ENCODE results near the gene LTC4S.

LTC4S gene

DNA sequence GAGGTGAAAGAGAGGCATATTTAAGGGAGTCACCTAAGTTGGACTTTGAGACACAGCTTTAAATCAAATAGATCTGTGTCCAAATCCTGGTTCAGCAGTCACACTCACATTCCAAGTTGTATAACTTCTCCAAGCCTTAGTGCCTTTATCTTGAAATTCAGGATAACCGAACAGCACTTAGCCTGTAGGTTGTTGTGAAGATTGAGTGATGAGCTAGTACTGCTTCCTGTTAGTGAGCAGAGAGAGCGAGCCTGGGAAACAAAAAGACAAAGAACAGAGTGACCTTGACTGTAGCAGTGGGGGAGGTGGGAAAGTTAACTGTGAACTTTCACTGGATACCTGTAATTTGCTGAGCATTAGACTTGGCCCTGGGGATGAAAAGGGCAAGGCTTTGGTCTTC is 38.8 kb upstream of the LTC4S start:
- TF ChIP-seq, protein P1, sequence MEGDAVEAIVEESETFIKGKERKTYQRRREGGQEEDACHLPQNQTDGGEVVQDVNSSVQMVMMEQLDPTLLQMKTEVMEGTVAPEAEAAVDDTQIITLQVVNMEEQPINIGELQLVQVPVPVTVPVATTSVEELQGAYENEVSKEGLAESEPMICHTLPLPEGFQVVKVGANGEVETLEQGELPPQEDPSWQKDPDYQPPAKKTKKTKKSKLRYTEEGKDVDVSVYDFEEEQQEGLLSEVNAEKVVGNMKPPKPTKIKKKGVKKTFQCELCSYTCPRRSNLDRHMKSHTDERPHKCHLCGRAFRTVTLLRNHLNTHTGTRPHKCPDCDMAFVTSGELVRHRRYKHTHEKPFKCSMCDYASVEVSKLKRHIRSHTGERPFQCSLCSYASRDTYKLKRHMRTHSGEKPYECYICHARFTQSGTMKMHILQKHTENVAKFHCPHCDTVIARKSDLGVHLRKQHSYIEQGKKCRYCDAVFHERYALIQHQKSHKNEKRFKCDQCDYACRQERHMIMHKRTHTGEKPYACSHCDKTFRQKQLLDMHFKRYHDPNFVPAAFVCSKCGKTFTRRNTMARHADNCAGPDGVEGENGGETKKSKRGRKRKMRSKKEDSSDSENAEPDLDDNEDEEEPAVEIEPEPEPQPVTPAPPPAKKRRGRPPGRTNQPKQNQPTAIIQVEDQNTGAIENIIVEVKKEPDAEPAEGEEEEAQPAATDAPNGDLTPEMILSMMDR (IDR thresholded peaks at IDR 0.05; ENCODE audit: low read depth, low read length) = no peak
- Histone ChIP-seq H3K9me3 (ENCODE audit: severe bottlenecking) (no peaks in the 10 kb centered on the region), H3K27me3 (ENCODE audit: insufficient read depth, low read depth, severe bottlenecking) (no peaks in the 10 kb centered on the region), H3K36me3 (no peaks in the 10 kb centered on the region), H3K4me3 (ENCODE audit: low read depth, low read length) (no peak overlapping the region), H3K27ac (no peak overlapping the region)
- DNase-seq = no peak

DNA sequence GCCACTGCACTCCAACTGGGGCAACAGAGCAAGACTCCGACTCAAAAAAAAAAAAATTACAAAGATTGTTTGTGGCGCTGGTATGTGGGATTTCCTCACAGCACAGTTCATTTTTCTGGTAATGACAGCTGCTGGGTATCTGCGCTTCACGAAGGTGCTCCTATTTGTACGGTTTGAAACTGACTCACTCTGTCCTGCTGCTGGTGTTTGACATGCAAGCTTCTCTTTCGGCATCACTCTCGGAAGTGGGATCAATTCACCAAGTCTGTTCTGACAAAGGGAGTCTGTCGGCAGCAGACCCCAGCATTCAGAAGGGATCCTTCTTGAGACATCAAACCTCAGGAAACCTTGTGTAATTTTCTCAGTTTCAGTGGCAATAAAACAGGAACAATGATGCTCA is 34.8 kb upstream of the LTC4S start:
- Histone ChIP-seq H3K4me3 (ENCODE audit: low read depth, low read length) (no peak overlapping the region), H3K36me3 (no peaks in the 10 kb centered on the region), H3K27ac (no peak overlapping the region), H3K27me3 (ENCODE audit: insufficient read depth, low read depth, severe bottlenecking) (no peaks in the 10 kb centered on the region), H3K9me3 (ENCODE audit: severe bottlenecking) (no peaks in the 10 kb centered on the region)
- TF ChIP-seq, protein P1 (IDR thresholded peaks at IDR 0.05; ENCODE audit: low read depth, low read length) = no peak
- no peak for DNase-seq

DNA sequence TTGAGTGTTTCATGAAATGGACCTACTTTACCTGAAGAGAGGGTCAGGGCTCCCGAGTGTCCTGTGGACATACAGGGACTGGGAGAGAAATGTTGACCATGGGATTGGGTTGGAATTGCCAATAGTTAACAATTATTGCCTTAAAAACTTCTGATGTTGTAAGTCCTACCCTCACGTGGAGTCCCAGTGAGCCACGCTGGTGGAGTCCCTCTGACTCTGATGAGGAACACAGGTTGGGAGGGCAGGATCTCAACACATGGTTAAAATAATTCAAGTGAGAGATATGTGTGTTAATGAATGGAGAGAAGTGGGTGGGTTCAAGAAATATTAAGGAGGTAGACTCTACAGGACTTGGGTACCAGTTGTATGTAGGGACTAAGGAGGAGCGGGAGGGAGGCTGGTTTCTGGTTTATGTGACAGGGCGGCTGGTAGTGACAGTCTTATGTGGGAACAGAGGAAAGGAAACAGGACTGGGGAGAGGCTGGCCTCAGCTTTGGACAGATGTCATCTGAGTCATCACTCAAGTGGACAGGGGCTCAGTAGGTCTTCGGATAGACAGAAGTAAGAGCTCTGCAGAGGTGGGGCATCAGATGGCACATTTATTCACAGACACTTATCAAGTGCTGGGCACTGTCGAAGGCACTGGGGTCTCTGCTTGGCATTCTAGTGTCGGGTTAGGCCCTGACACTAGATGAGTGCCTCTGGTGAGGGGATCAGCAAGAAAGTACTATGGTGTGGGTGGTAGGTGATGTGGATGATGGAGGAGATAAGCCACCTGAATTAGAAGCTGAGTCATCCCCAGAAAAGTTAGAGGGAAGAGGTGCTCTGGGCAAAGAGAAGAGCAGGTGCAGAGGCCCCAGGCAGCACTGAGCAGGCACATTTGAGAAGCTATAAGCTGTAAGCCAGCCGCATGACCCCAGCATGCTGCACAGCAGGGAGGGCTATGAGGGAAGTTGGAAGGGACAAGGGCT is 33.9 kb upstream of the LTC4S start:
- no peak overlapping the region for H3K27ac ChIP-seq
- no peaks in the 10 kb centered on the region for H3K36me3 ChIP-seq
- no peak overlapping the region for H3K4me3 ChIP-seq (ENCODE audit: low read depth, low read length)
- TF ChIP-seq, protein P1 (IDR thresholded peaks at IDR 0.05; ENCODE audit: low read depth, low read length) = no peak
- H3K27me3 ChIP-seq (ENCODE audit: insufficient read depth, low read depth, severe bottlenecking) = no peaks in the 10 kb centered on the region
- no peak for DNase-seq
- no peaks in the 10 kb centered on the region for H3K9me3 ChIP-seq (ENCODE audit: severe bottlenecking)

DNA sequence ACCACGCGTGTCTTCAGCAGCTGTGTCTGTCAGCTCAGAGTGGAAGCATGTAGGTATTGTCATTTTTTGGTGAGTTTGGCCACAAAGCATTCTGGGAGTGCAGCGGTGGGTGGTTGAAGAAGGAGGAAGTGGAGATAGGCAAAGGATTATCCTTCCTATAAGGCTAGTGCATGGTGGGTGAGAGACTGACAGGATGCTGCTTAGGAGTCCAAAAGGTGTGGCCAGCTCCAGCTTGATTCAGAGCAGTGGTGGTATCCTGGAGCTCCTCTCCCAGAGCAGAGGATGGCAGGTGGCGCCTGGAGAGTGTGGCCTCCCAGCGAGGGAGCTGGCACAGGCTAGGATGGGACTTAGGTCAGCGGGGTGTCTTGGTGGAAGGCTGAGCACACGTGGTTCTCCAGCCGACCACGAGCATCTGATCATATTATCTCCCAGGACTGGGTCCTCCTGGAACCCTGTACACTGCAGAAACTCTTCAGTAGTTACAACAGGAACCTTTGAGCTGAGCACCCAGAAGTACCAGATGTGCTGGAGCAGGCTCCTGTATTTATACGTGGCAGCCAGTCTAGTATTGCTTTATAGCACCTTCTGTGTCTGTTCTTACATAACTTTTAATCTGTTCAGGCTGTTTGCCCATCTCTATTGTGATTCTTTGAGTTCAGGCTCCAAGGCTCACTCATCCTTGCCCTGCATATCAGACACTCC is 31.6 kb upstream of the LTC4S start:
- Histone ChIP-seq H3K27me3 (ENCODE audit: insufficient read depth, low read depth, severe bottlenecking) (no peaks in the 10 kb centered on the region), H3K36me3 (peaks cover 13% of the 10 kb centered on the region; the same call in 1 of the 2 replicates), H3K9me3 (ENCODE audit: severe bottlenecking) (no peaks in the 10 kb centered on the region), H3K27ac (no peak overlapping the region), H3K4me3 (ENCODE audit: low read depth, low read length) (no peak overlapping the region)
- no peak for DNase-seq
- TF ChIP-seq, protein P1 (IDR thresholded peaks at IDR 0.05; ENCODE audit: low read depth, low read length) = no peak

DNA sequence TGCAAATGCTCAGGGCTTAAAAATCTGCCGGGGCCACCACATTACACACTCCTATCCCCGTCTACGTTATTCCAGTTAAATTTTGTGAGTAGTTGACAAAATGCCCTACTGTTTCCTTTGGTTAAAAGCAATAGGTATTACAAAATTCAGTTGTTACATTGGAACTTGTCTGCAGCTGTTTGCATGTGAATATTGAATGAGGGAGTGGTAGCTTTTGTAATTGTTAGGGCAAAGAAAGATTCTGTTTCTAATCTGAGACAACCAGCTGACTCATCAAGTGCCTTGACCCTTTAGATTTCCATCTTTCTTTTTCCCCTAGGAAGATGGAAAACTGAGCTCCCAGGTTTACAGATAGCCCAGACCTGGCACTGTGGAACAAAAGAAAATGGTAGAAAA is 31.0 kb upstream of the LTC4S start:
- Histone ChIP-seq H3K36me3 (peaks cover 13% of the 10 kb centered on the region; the same call in 1 of the 2 replicates), H3K9me3 (ENCODE audit: severe bottlenecking) (no peaks in the 10 kb centered on the region), H3K27ac (no peak overlapping the region), H3K4me3 (ENCODE audit: low read depth, low read length) (no peak overlapping the region), H3K27me3 (ENCODE audit: insufficient read depth, low read depth, severe bottlenecking) (no peaks in the 10 kb centered on the region)
- TF ChIP-seq, protein P1 (IDR thresholded peaks at IDR 0.05; ENCODE audit: low read depth, low read length) = no peak
- DNase-seq = no peak

All from WERI-Rb-1 (cell line).